Kidney epithelial cell (primary cell): ENCODE results near the gene HES4. TPM values are rescaled to one million over a fixed set of nuclear protein-coding genes. Genes with fewer than 3 reads are reported as not detected.
"Not testable (repeated sequence)": the region's sequence is repeated elsewhere in the genome, so short reads cannot be mapped to it uniquely, and the experiment has no call there.

ENCODE experiments used
- DNase-seq: peaks from one replicate; pipeline ENCODE4 v3.0.0-alpha.2; 2010; ENCODE audit warnings: low read depth
- H3K27me3 ChIP-seq: 2 replicates; pipeline ENCODE4 v1.6.0; 2011; ENCODE audit warnings: low read length; ENCODE audit not compliant: control insufficient read depth, insufficient read depth
- H3K36me3 ChIP-seq: 2 replicates; pipeline ENCODE4 v1.5.1; 2011; ENCODE audit warnings: low read length; ENCODE audit not compliant: control insufficient read depth, insufficient read depth
- H3K4me3 ChIP-seq: 2 replicates; pipeline ENCODE4 v1.5.1; 2011; ENCODE audit warnings: low read depth, mild to moderate bottlenecking, control low read depth, low read length
- total RNA-seq: library from RNA; depleted of rRNA; stranded (reverse); fragments of >200 nt; gene quantifications from 2 replicates; pipeline ENCODE4 v1.2.3, GENCODE V29; 2015
- TF ChIP-seq, protein P1 (sequence below): IDR thresholded peaks from 2 replicates; pipeline ENCODE4 v1.5.1; 2011; ENCODE audit warnings: mild to moderate bottlenecking, moderate library complexity, low read length, control low read depth, inconsistent platforms; ENCODE audit not compliant: insufficient read depth, poor library complexity, severe bottlenecking

HES4 gene
- total RNA-seq, 1 donor from 2014 or later = 160 TPM

DNA sequence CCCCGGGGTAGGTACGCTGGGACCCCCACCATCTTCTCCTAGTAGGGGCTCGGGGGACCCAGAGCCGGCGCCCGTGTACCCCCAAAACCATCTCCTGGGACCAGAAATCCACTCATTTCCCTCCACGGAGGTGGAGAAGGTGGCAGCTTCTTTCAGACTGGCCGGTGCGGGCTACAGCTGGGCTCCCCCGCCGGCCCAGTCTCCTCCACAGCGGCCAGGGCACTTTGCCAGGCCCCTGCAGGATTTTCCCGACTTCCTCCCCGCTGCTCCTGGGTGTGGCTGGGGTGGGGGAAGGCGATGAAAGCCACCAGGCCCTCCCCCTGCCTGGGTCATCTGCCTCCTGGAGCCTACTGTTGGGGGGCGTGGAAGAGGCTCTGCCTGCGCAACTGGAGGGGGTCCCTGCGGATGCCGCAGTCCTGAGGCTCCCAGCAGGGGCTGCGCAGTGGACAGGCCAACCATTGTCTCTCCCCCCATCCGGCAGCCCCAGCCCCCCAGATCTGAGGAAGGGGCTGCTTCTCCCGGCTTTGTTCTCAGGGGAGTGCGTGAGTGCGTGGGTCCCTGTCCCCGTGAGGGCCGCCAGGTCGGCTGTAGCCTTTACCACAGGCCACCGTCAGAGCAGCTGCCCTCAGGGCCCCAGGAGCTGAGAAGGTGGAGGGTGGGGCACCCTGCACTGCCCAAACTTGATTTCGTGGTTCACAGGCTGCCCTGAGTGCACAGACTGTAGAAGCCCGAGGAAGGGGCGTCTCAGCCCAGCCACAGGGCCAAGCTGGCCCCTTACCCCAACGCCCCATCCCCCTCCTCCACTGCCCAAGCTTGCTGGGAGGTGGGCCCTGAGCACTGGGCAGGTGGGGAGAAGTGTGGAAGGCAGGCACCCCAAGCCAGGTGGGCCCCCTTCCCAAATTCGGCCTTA is 21.4 kb upstream of the HES4 start:
- TF ChIP-seq, protein P1, sequence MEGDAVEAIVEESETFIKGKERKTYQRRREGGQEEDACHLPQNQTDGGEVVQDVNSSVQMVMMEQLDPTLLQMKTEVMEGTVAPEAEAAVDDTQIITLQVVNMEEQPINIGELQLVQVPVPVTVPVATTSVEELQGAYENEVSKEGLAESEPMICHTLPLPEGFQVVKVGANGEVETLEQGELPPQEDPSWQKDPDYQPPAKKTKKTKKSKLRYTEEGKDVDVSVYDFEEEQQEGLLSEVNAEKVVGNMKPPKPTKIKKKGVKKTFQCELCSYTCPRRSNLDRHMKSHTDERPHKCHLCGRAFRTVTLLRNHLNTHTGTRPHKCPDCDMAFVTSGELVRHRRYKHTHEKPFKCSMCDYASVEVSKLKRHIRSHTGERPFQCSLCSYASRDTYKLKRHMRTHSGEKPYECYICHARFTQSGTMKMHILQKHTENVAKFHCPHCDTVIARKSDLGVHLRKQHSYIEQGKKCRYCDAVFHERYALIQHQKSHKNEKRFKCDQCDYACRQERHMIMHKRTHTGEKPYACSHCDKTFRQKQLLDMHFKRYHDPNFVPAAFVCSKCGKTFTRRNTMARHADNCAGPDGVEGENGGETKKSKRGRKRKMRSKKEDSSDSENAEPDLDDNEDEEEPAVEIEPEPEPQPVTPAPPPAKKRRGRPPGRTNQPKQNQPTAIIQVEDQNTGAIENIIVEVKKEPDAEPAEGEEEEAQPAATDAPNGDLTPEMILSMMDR = no peak
- peaks cover 3% of the 10 kb centered on the region for H3K36me3 ChIP-seq
- H3K27me3 ChIP-seq = no peaks in the 10 kb centered on the region
- H3K4me3 ChIP-seq = peak overlapping the region; percentile 84
- DNase-seq = no peak

DNA sequence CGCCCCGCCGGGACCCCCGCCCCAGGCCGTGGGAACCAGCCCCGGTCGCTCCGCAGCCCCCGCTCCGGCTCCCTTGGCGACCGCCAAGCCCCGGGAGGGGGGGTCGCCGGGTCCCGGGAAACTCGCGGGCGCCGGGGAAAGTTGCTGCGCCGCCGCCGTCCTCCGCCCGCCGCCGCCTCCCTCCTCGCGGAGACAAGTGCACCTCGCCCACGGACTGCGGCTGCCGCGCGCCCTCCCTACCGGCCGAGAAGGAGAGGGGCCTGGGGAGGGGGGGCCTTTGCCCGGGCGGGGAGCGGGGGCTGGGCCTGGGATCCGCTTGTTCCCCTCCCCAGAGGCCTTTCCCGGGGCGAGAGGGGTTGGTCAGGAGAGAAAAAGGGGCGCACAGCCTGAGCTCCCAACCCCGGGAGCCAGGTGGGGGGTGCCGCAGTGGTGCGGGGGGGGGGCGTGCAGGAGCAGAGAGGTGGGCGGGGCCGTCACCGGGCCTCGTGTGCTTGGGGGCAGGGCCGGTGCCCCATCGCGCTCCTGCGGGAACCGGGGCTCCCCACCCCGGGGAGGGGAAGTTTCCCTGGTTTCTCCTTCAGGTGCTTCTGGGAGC is 20.6 kb upstream of the HES4 start:
- Histone ChIP-seq H3K4me3 (peak overlapping the region; percentile 84), H3K36me3 (peaks cover 3% of the 10 kb centered on the region), H3K27me3 (no peaks in the 10 kb centered on the region)
- TF ChIP-seq, protein P1 = no peak
- DNase-seq = no peak

DNA sequence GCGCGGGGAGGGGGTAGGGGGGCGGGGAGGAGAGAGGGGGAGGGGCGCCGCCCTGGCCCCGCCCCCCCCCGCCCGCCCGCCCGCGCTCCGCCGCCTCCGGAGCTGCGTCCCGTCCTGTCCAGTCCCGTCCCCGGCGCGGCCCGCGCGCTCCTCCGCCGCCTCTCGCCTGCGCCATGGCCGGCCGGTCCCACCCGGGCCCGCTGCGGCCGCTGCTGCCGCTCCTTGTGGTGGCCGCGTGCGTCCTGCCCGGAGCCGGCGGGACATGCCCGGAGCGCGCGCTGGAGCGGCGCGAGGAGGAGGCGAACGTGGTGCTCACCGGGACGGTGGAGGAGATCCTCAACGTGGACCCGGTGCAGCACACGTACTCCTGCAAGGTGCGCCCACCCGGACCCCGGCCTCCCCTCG is 20.1 kb upstream of the HES4 start, which contains the start of gene AGRN:
Gene AGRN (plus strand): TSS at position 121 of the 405 bp plus-strand sequence. CDS start 53 bp downstream, at position 174.
- DNase-seq = no peak
- TF ChIP-seq, protein P1 = no peak

DNA sequence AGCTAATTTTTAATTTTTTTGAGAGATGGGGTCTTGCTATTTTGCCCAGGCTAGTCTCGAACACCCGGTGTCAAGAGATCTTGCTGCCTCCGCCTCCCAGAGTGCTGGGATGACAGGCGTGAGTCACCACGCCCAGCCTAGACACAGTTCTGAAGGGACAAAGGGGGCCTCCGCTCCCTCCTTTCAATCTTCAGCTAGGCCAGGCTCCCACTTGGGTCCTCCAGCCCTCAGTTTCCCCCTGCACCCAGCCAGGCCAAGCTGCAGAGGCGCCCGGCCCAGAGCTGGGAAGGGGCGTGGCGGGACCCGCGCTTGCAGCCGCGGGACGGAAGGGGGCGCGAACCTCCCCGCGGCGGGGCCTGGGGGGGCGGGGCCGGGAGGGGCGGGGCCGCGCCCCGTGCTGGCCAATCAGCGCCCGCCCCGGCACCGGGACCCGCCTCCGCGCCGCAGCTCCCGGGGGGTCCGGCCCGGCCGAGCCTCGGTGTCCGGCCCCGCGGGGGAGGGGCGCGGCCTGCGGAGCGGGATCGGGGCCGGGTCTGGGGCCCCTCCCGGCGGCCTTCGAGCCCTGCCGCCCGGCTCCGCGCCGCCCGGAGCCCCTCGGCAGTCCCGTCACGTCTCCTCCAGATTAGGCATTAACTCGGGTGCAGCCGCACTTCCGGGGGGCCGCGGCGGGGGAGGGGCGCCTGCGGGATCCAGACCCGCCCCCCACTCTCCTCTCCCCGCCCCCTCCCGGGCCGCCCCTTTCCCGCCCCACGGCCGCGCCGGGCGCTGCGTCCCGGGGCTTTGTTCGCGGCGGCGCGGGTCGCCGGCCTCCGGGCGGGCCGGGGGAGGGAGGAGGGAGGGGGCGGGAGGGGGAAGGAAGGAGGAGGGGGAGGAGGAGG is 19.5 kb upstream of the HES4 start:
- no peaks in the 10 kb centered on the region for H3K27me3 ChIP-seq
- H3K4me3 ChIP-seq = peak overlapping the region; percentile 32
- peaks cover 3% of the 10 kb centered on the region for H3K36me3 ChIP-seq
- TF ChIP-seq, protein P1 = peak; percentile 38
- DNase-seq = no peak

More for the DNA sequence above, 20.1 kb upstream of the HES4 start, which contains the start of gene AGRN:
- peaks cover 3% of the 10 kb centered on the region for H3K36me3 ChIP-seq
- H3K27me3 ChIP-seq = no peaks in the 10 kb centered on the region
- H3K4me3 ChIP-seq = peak within 1 kb of the TSS; percentile 84

DNA sequence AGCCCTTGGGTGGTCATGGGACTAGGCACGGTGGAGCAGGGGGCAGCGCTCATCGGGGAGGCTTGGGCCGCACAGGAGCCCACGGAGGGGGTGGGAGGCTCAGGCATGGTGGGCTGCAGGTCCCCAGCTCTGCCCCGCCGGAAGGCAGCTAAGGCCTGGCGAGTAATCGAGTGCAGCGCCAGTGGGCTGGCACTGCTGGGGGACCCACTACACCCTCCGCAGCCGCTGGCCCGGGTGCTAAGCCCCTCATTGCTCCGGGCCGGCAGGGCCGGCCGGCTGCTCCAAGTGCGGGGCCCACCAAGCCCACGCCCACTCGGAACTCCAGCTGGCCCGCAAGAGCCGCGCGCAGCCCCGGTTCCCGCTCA is 18.4 kb upstream of the HES4 start:
- not testable (repeated sequence) for H3K36me3 ChIP-seq, H3K4me3 ChIP-seq, H3K27me3 ChIP-seq, DNase-seq

DNA sequence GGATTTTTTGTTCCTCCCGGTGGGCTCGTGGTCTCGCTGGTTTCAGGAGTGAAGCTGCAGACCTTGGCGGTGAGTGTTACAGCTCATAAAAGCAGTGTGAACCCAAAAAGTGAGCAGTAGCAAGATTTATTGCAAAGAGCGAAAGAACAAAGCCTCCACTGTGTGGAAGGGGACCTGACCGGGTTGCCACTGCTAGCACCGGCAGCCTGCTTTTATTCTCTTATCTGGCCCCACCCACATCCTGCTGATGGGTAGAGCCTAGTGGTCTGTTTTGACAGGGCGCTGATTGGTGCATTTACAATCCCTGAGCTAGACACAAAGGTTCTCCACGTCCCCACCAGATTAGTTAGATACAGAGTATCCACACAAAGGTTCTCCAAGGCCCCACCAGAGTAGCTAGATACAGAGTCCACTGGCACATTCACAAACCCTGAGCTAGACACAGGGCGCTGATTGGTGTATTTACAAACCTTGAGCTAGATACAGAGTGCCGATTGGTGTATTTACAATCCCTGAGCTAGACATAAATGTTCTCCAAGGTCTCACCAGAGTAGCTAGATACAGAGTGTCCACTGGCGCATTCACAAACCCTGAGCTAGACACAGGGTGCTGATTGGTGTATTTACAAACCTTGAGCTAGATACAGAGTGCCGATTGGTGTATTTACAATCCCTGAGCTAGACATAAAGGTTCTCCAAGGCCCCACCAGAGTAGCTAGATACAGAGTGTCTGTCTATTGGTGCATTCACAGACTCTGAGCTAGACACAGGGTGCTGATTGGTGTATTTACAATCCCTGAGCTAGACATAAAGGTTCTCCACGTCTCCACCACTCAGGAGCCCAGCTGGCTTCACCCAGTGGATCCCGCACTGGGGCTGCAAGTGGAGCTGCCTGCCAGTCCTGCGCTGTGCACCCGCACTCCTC is 17.8 kb upstream of the HES4 start:
- H3K4me3 ChIP-seq, H3K36me3 ChIP-seq, DNase-seq, H3K27me3 ChIP-seq: not testable (repeated sequence)
